Mesodermal cell (in vitro differentiated cells): Measurements from ENCODE around the gene RTP4.
"Not testable (repeated sequence)": the region's sequence is repeated elsewhere in the genome, so short reads cannot be mapped to it uniquely, and the experiment has no call there.

Source experiments
- H3K27ac ChIP-seq: 2 replicates; pipeline ENCODE4 v1.7.0; 2013; ENCODE audit warnings: mild to moderate bottlenecking, low read depth, low read length, moderate library complexity; ENCODE audit not compliant: severe bottlenecking
- H3K36me3 ChIP-seq: 2 replicates; pipeline ENCODE4 v1.7.1; 2013; ENCODE audit warnings: mild to moderate bottlenecking, low read length, moderate library complexity; ENCODE audit not compliant: control insufficient read depth, insufficient read depth
- H3K4me1 ChIP-seq: one replicate; pipeline ENCODE4 v1.7.1; 2013; ENCODE audit warnings: mild to moderate bottlenecking, low read length; ENCODE audit not compliant: insufficient read depth, control insufficient read depth, poor library complexity, severe bottlenecking
- H3K4me3 ChIP-seq: 2 replicates; pipeline ENCODE4 v1.7.0; 2013; ENCODE audit warnings: low read length, control low read depth, mild to moderate bottlenecking; ENCODE audit not compliant: insufficient read depth, poor library complexity, severe bottlenecking; ENCODE audit errors: extremely low read depth
- H3K9me3 ChIP-seq: 2 replicates; pipeline ENCODE4 v1.7.1; 2013; ENCODE audit warnings: mild to moderate bottlenecking, low read length, moderate library complexity; ENCODE audit not compliant: control insufficient read depth
- WGBS, 2 experiments: methylation state at CpG; one replicate each; pipeline ENCODE4 v1.1.5; 2013; ENCODE audit warnings: missing lambda C conversion rate in 2 of 2; ENCODE audit not compliant: insufficient coverage in 2 of 2; 5-methylcytosine and 5-hydroxymethylcytosine counted together

RTP4 gene

DNA sequence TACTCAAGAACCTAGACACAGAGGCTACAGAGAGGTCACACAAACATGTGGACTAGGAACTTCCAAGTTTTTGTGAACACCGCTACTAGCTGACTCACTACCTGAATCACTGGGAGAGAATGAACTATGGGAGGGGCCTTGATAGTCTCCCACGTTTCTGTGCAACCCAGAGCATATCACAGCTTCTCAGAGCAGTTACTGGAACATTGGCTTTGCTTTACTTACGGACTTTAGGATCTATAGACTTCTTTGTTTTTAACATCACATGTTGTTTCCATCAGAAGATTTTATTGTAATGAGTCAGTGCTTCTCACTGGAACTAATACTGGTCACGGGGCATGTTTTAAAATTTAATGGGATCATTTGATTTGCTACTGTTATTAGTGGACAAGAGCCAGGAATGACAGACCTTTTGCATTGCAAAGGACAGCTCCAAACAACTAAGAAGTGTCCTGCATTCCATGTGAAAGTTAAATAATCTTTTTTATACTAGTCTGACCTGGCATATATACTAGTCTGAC is 35.6 kb downstream of the RTP4 start:
- no peak overlapping the region for H3K4me3 ChIP-seq
- H3K27ac ChIP-seq = peak overlapping the region; percentile 1
- WGBS, 2 experiments = 77 to 80% methylated on average over 1 to 3 of the region's 4 CpGs
- H3K4me1 ChIP-seq = peaks cover under 1% of the 10 kb centered on the region
- H3K9me3 ChIP-seq = no peaks in the 10 kb centered on the region
- H3K36me3 ChIP-seq = no peaks in the 10 kb centered on the region

- Histone ChIP-seq H3K4me3 (no peak overlapping the region), H3K27ac (no peak overlapping the region), H3K9me3 (no peaks in the 10 kb centered on the region), H3K36me3 (no peaks in the 10 kb centered on the region), H3K4me1 (peaks cover 6% of the 10 kb centered on the region)
- 91% methylated on average over 1 of the region's 3 CpGs; no CpG with 5 or more reads in 1 of the 2 experiments for WGBS, 2 experiments
Observed at GRCh38 chr3:187406927-187407326, 38.7 kb downstream of the RTP4 start.

- H3K4me1 ChIP-seq, H3K4me3 ChIP-seq, H3K9me3 ChIP-seq, H3K27ac ChIP-seq, H3K36me3 ChIP-seq: not testable (repeated sequence)
- WGBS, 2 experiments = 50% methylated on average over 2 of the region's 35 CpGs; no CpG with 5 or more reads in 1 of the 2 experiments
Observed at GRCh38 chr3:187411991-187412781, 44.0 kb downstream of the RTP4 start.
